Measurements from ENCODE around the gene HYCC2.
"Not testable (repeated sequence)": the region's sequence is repeated elsewhere in the genome, so short reads cannot be mapped to it uniquely, and the experiment has no call there.

The HYCC2 gene

GRCh38 chr2:201074996-201075395 lies 3.5 kb upstream of the HYCC2 start:
- no peak for DNase-seq (ENCODE audit: low spot score)
- no peak overlapping the region for H3K4me3 ChIP-seq (ENCODE audit: severe bottlenecking)
- no peak for TF ChIP-seq CTCF (IDR thresholded peaks at IDR 0.05; ENCODE audit: poor library complexity, severe bottlenecking)
- H3K9me3 ChIP-seq (ENCODE audit: severe bottlenecking): no peaks in the 10 kb centered on the region
- no peak for ATAC-seq (ENCODE audit: low read depth)
- H3K4me1 ChIP-seq (ENCODE audit: insufficient read depth, poor library complexity, severe bottlenecking): peaks cover 11% of the 10 kb centered on the region
- H3K27ac ChIP-seq (ENCODE audit: poor library complexity, severe bottlenecking): no peak overlapping the region
- H3K36me3 ChIP-seq (ENCODE audit: low read depth): peaks cover 18% of the 10 kb centered on the region
- no peaks in the 10 kb centered on the region for H3K27me3 ChIP-seq (ENCODE audit: insufficient read depth, poor library complexity, severe bottlenecking)

DNA sequence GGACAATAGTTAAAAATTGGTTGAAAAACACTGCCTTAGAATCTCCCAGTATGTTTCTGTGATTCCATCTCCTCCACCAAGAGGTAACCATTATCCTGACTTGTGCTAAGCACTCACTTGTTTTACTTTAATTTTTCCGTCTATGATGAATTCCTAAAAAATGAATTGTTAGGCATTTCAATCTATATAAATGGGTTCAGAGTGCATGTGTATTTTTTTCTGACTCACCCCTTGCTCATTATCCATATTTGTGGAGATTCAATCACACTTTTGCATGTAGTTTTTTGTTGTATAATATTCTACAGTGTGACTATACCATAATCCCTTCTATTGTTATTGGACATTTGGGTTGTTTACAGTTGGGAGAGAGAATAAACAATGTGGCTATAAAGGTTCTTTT lies 1.6 kb upstream of the HYCC2 start:
- DNase-seq (ENCODE audit: low spot score) (no peak), ATAC-seq (ENCODE audit: low read depth) (no peak)
- peak overlapping the region; percentile 68 for H3K27ac ChIP-seq (ENCODE audit: poor library complexity, severe bottlenecking)
- TF ChIP-seq CTCF (IDR thresholded peaks at IDR 0.05; ENCODE audit: poor library complexity, severe bottlenecking): no peak
- no peaks in the 10 kb centered on the region for H3K27me3 ChIP-seq (ENCODE audit: insufficient read depth, poor library complexity, severe bottlenecking)
- peaks cover 2% of the 10 kb centered on the region; the same call in 1 of the 2 replicates for H3K36me3 ChIP-seq (ENCODE audit: low read depth)
- H3K4me3 ChIP-seq (ENCODE audit: severe bottlenecking): peak overlapping the region; percentile 96
- no peaks in the 10 kb centered on the region for H3K9me3 ChIP-seq (ENCODE audit: severe bottlenecking)
- H3K4me1 ChIP-seq (ENCODE audit: insufficient read depth, poor library complexity, severe bottlenecking): peaks cover 24% of the 10 kb centered on the region

DNA sequence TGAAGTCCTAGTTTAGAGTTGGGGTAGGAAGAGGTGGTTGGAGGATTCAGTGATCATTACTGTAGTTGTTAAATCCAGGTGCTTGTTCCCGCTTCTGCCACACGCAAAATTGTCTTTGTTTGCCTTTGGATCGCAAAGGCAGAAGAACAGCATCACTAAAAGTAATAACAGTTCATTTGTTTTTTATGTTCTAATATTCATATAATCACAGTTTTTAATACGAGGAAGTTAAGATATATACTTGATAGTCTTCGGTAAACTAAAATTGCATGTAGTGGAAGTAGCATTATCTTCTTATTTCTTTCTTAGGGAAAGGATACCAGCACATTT lies 695 bp upstream of the HYCC2 start:
- Histone ChIP-seq H3K4me1 (ENCODE audit: insufficient read depth, poor library complexity, severe bottlenecking) (peaks cover 24% of the 10 kb centered on the region), H3K27me3 (ENCODE audit: insufficient read depth, poor library complexity, severe bottlenecking) (no peaks in the 10 kb centered on the region), H3K9me3 (ENCODE audit: severe bottlenecking) (no peaks in the 10 kb centered on the region), H3K36me3 (ENCODE audit: low read depth) (0 out of 2 replicates have a peak, but pooled peaks cover under 1% of the 10 kb centered on the region), H3K27ac (ENCODE audit: poor library complexity, severe bottlenecking) (peak overlapping the region; percentile 68), H3K4me3 (ENCODE audit: severe bottlenecking) (peak overlapping the region; percentile 96)
- DNase-seq (ENCODE audit: low spot score): no peak
- peak; percentile 23 for ATAC-seq (ENCODE audit: low read depth)
- no peak for TF ChIP-seq CTCF (IDR thresholded peaks at IDR 0.05; ENCODE audit: poor library complexity, severe bottlenecking)

GRCh38 chr2:201070948-201071478 lies 458 bp downstream of the HYCC2 start:
- ATAC-seq (ENCODE audit: low read depth) (peak; percentile 7), DNase-seq (ENCODE audit: low spot score) (no peak)
- TF ChIP-seq CTCF (IDR thresholded peaks at IDR 0.05; ENCODE audit: poor library complexity, severe bottlenecking): no peak
- Histone ChIP-seq H3K36me3 (ENCODE audit: low read depth) (no peaks in the 10 kb centered on the region), H3K4me3 (ENCODE audit: severe bottlenecking) (peak overlapping the region; percentile 96), H3K4me1 (ENCODE audit: insufficient read depth, poor library complexity, severe bottlenecking) (peaks cover 24% of the 10 kb centered on the region), H3K27me3 (ENCODE audit: insufficient read depth, poor library complexity, severe bottlenecking) (no peaks in the 10 kb centered on the region), H3K9me3 (ENCODE audit: severe bottlenecking) (no peaks in the 10 kb centered on the region), H3K27ac (ENCODE audit: poor library complexity, severe bottlenecking) (peak overlapping the region; percentile 68)

- no peak for ATAC-seq (ENCODE audit: low read depth)
- Histone ChIP-seq H3K9me3 (ENCODE audit: severe bottlenecking) (no peaks in the 10 kb centered on the region), H3K27me3 (ENCODE audit: insufficient read depth, poor library complexity, severe bottlenecking) (no peaks in the 10 kb centered on the region), H3K36me3 (ENCODE audit: low read depth) (no peaks in the 10 kb centered on the region), H3K27ac (ENCODE audit: poor library complexity, severe bottlenecking) (no peak overlapping the region), H3K4me1 (ENCODE audit: insufficient read depth, poor library complexity, severe bottlenecking) (peaks cover 11% of the 10 kb centered on the region), H3K4me3 (ENCODE audit: severe bottlenecking) (no peak overlapping the region)
- no peak for TF ChIP-seq CTCF (IDR thresholded peaks at IDR 0.05; ENCODE audit: poor library complexity, severe bottlenecking)
- no peak for DNase-seq (ENCODE audit: low spot score)
These were observed 6.6 kb downstream of the HYCC2 start for GRCh38 chr2:201064797-201065329.

- not testable (repeated sequence) for DNase-seq (ENCODE audit: low spot score); H3K27me3 ChIP-seq (ENCODE audit: insufficient read depth, poor library complexity, severe bottlenecking); H3K4me3 ChIP-seq (ENCODE audit: severe bottlenecking); H3K4me1 ChIP-seq (ENCODE audit: insufficient read depth, poor library complexity, severe bottlenecking); H3K27ac ChIP-seq (ENCODE audit: poor library complexity, severe bottlenecking); H3K36me3 ChIP-seq (ENCODE audit: low read depth); ATAC-seq (ENCODE audit: low read depth); H3K9me3 ChIP-seq (ENCODE audit: severe bottlenecking)
These were observed 8.0 kb downstream of the HYCC2 start for GRCh38 chr2:201063516-201063915.
